Fibroblast of the aortic adventitia (primary cell): ENCODE data around the gene CCDC159. TPM values are rescaled to one million over a fixed set of nuclear protein-coding genes. Genes with fewer than 3 reads are reported as not detected.

Experiments
- DNase-seq: peaks from one replicate; pipeline ENCODE4 v3.0.0-alpha.2; 2010; ENCODE audit warnings: low read depth
- H3K4me3 ChIP-seq: 2 replicates; pipeline ENCODE4 v1.5.1; 2011; ENCODE audit warnings: low read depth, mild to moderate bottlenecking, control low read depth, low read length, moderate library complexity
- CTCF ChIP-seq: IDR thresholded peaks from 2 replicates; pipeline ENCODE4 v1.5.1; 2011; ENCODE audit warnings: mild to moderate bottlenecking, low read length, control low read depth, inconsistent platforms; ENCODE audit not compliant: insufficient read depth
- total RNA-seq: library from RNA; depleted of rRNA; stranded (reverse); fragments of >200 nt; gene quantifications from 2 replicates; pipeline ENCODE4 v1.2.3, GENCODE V29; 2012; ENCODE audit warnings: low replicate concordance

CCDC159 gene
- total RNA-seq, 1 donor: 12.2 TPM

- no peak for DNase-seq
- TF ChIP-seq CTCF: no peak
- H3K4me3 ChIP-seq: no peak overlapping the region
Measured at GRCh38 chr19:11321191-11322126, 24.9 kb upstream of the CCDC159 start.

- no peak for TF ChIP-seq CTCF
- no peak for DNase-seq
- H3K4me3 ChIP-seq: no peak overlapping the region
Measured at GRCh38 chr19:11322269-11323024, 23.9 kb upstream of the CCDC159 start.

GRCh38 chr19:11323601-11324078 is 22.7 kb upstream of the CCDC159 start:
- H3K4me3 ChIP-seq: no peak overlapping the region
- no peak for DNase-seq
- TF ChIP-seq CTCF: no peak

GRCh38 chr19:11324079-11324661 is 22.1 kb upstream of the CCDC159 start:
- no peak for TF ChIP-seq CTCF
- no peak overlapping the region for H3K4me3 ChIP-seq
- peak; percentile 95 for DNase-seq

- no peak overlapping the region for H3K4me3 ChIP-seq
- no peak for DNase-seq
- no peak for TF ChIP-seq CTCF
Measured at GRCh38 chr19:11324748-11325389, 21.4 kb upstream of the CCDC159 start.

GRCh38 chr19:11325544-11325943 is 20.8 kb upstream of the CCDC159 start:
- no peak overlapping the region for H3K4me3 ChIP-seq
- no peak for DNase-seq
- TF ChIP-seq CTCF: no peak
